Activated T-helper 2 cell treated with anti-CD3 and anti-CD28 coated beads, Interferon-gamma antibody, Interleukin-2, Interleukin-4, amounts not matched to agents 10 μg/mL and 5 μg/mL and 100 μg/mL, durations not matched to agents 14 hours and 24 hours and 36 hours (primary cell): ENCODE measurements around the gene TAAR2. TPM values are rescaled to one million over a fixed set of nuclear protein-coding genes. Genes with fewer than 3 reads are reported as not detected.

ENCODE experiments used
- DNase-seq: peaks from one replicate; pipeline ENCODE4 v3.0.0; 2021; ENCODE audit warnings: low spot score
- H3K27ac Mint-ChIP-seq: one replicate; pipeline ENCODE4 v1.8.0; 2021; ENCODE audit warnings: mixed read lengths
- H3K27me3 Mint-ChIP-seq: one replicate; pipeline ENCODE4 v1.8.0; 2021; ENCODE audit warnings: low read depth, mixed read lengths
- H3K36me3 Mint-ChIP-seq: one replicate; pipeline ENCODE4 v1.8.0; 2021; ENCODE audit warnings: low read depth, mixed read lengths
- H3K4me1 Mint-ChIP-seq: one replicate; pipeline ENCODE4 v1.8.0; 2021; ENCODE audit warnings: low read depth, mixed read lengths
- H3K4me3 Mint-ChIP-seq: one replicate; pipeline ENCODE4 v1.8.0; 2021; ENCODE audit warnings: low read depth, mild to moderate bottlenecking, moderate library complexity, mixed read lengths
- H3K9me3 Mint-ChIP-seq: one replicate; pipeline ENCODE4 v1.8.0; 2021; ENCODE audit warnings: mixed read lengths
- intact Hi-C: fragments of 100-400 bp; cut with micrococcal nuclease; formaldehyde crosslinking; loops from one replicate; pipeline ENCODE4 v1.15.1; 2023
- total RNA-seq: library from RNA; stranded (reverse); gene quantifications from 2 replicates; pipeline ENCODE4 v1.2.3, GENCODE V29; 2022

TAAR2 gene
- total RNA-seq, 1 donor from 2014 or later: not detected

GRCh38 chr6:132567566-132567965 is 56.5 kb downstream of the TAAR2 start:
- Mint-ChIP-seq H3K4me3 (no peak overlapping the region), H3K27me3 (peaks cover 18% of the 10 kb centered on the region), H3K27ac (no peak overlapping the region), H3K9me3 (no peaks in the 10 kb centered on the region), H3K4me1 (no peaks in the 10 kb centered on the region), H3K36me3 (no peaks in the 10 kb centered on the region)
- intact Hi-C loops: no loop called here
- no peak for DNase-seq

Other genes with a start within 250 kb of the TAAR2 start
- gene MOXD1, start 222.8 kb downstream of the TAAR2 start, total RNA-seq: not detected in 2 replicates
- gene STX7, start 111.2 kb downstream of the TAAR2 start, total RNA-seq: 18.9 and 21.5 TPM in 2 replicates
- not detected in 2 replicates for gene TAAR9, start 86.0 kb downstream of the TAAR2 start, total RNA-seq
- gene TAAR8, start 71.6 kb downstream of the TAAR2 start, total RNA-seq: not detected in 2 replicates
- gene TAAR6, start 54.0 kb downstream of the TAAR2 start, total RNA-seq: not detected in 2 replicates
- gene TAAR5, start 34.5 kb downstream of the TAAR2 start, total RNA-seq: not detected in 2 replicates
- gene TAAR1, start 34.9 kb upstream of the TAAR2 start, total RNA-seq: not detected in 2 replicates
- gene VNN1, start 89.8 kb upstream of the TAAR2 start, total RNA-seq: not detected in 2 replicates
- gene VNN2, start 133.6 kb upstream of the TAAR2 start, total RNA-seq: 4.7 and 5.0 TPM in 2 replicates
- 3.6 TPM in 2 replicates for gene SLC18B1, start 174.4 kb upstream of the TAAR2 start, total RNA-seq
- 1,179 and 1,223 TPM in 2 replicates for gene RPS12, start 190.3 kb upstream of the TAAR2 start, total RNA-seq